Endothelial cell of umbilical vein (primary cell): ENCODE results near the gene ZSCAN1.

ENCODE experiments used
- CTCF ChIP-seq, 2 donors: IDR thresholded peaks; 1 replicate in 1 of 2; 2 replicates in 1 of 2; pipeline ENCODE4 v1.5.1; 2011; ENCODE audit warnings: low read length in 2 of 2, mild to moderate bottlenecking in 2 of 2, moderate library complexity in 2 of 2, control low read depth in 1 of 2, inconsistent platforms in 1 of 2, low read depth in 1 of 2; ENCODE audit not compliant: insufficient read depth in 1 of 2; ENCODE audit errors: extremely low read depth in 1 of 2
- GATA2 ChIP-seq: IDR thresholded peaks from 2 replicates; pipeline ENCODE4 v1.7.0; 2011; ENCODE audit warnings: low read depth, mild to moderate bottlenecking, moderate library complexity, mixed read lengths, low read length; ENCODE audit not compliant: insufficient read length, insufficient read depth
- POLR2AphosphoS5 ChIP-seq: IDR thresholded peaks from 2 replicates; pipeline ENCODE4 v1.6.1; 2012; ENCODE audit warnings: low read depth, mild to moderate bottlenecking, control low read depth, low read length, moderate library complexity; ENCODE audit not compliant: insufficient read depth

- no peak for TF ChIP-seq POLR2AphosphoS5
- no peak for TF ChIP-seq GATA2
- TF ChIP-seq CTCF (IDR thresholded peaks at IDR 0.05; ENCODE audit: extremely low read depth in 1 of 2, insufficient read depth in 1 of 2, low read depth in 1 of 2, low read length in 2 of 2), result no peak
Measured at GRCh38 chr19:58044391-58044790, 10.6 kb downstream of the ZSCAN1 start.
